HG02678 (cell line): ENCODE measurements around the gene CDC42SE1.

Source experiments
- ATAC-seq: cut with Tn5 transposase; IDR thresholded peaks from one replicate; pipeline ENCODE4 v1.9.1; 2021; ENCODE audit warnings: mild to moderate bottlenecking, moderate library complexity; ENCODE audit not compliant: unreplicated experiment

The CDC42SE1 gene

DNA sequence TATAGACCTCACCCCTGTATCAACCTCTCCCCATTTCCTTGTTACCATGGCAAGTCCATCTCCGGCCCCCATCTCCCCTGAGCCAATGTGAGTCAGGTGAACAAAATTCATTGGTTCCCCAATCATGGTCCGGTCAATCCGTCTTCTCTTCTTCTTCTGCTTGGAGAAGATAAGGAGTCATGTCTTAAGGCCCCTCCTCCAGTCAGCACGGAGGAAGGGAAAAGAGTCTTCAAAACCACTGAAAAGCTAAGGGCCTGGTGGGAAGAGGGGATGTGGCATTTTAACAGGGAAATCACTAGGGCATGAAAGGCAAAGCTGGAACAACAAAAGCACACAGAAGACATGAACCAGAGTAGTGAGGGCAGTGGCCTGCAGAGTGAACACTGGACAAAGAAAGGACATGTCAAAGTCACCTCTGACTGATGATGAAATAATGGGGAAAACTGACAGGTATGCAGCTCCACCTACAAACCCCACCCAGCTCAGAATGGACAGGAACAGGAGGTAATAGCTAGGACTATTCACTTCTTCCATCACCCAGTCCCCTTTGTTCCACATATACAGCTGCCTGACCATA is 4.4 kb downstream of the CDC42SE1 start:
- ATAC-seq, result no peak

GRCh38 chr1:151051356-151052009 is 7.9 kb downstream of the CDC42SE1 start:
- ATAC-seq, result no peak

- no peak for ATAC-seq
Measured at GRCh38 chr1:151050051-151050688, 9.3 kb downstream of the CDC42SE1 start.

GRCh38 chr1:151049458-151049857 is 10.0 kb downstream of the CDC42SE1 start:
- ATAC-seq, result no peak

DNA sequence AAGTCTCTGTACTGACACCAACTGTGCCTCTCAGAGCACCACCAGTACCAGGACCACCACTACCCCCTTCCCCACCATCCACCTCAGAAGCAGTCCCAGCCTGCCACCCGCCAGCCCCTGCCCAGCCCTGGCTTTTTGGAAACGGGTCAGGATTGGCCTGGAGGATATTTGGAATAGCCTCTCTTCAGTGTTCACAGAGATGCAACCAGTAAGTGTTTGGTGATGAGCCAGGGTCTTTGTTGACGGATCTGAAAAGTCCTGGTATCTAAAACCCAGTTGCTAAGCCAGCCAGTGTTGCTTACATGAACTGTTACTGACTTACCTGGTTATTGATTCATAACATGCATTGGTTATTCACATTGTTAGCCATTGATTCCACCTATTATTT is 10.8 kb downstream of the CDC42SE1 start:
- ATAC-seq, result no peak

DNA sequence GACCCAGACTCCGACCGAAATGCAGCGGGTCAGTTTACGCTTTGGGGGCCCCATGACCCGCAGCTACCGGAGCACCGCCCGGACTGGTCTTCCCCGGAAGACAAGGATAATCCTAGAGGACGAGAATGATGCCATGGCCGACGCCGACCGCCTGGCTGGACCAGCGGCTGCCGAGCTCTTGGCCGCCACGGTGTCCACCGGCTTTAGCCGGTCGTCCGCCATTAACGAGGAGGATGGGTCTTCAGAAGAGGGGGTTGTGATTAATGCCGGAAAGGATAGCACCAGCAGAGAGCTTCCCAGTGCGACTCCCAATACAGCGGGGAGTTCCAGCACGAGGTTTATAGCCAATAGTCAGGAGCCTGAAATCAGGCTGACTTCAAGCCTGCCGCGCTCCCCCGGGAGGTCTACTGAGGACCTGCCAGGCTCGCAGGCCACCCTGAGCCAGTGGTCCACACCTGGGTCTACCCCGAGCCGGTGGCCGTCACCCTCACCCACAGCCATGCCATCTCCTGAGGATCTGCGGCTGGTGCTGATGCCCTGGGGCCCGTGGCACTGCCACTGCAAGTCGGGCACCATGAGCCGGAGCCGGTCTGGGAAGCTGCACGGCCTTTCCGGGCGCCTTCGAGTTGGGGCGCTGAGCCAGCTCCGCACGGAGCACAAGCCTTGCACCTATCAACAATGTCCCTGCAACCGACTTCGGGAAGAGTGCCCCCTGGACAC is 11.3 kb downstream of the CDC42SE1 start:
- ATAC-seq, result peak; percentile 61

GRCh38 chr1:151047591-151047924 is 11.9 kb downstream of the CDC42SE1 start, which contains the start of gene C1orf56:
TSS of gene C1orf56 (plus strand) at chr1:151047751. CDS start at chr1:151047848, 97 bp downstream.
- peak; percentile 70 for ATAC-seq

GRCh38 chr1:151043163-151043562 is 16.3 kb downstream of the CDC42SE1 start:
- no peak for ATAC-seq

DNA sequence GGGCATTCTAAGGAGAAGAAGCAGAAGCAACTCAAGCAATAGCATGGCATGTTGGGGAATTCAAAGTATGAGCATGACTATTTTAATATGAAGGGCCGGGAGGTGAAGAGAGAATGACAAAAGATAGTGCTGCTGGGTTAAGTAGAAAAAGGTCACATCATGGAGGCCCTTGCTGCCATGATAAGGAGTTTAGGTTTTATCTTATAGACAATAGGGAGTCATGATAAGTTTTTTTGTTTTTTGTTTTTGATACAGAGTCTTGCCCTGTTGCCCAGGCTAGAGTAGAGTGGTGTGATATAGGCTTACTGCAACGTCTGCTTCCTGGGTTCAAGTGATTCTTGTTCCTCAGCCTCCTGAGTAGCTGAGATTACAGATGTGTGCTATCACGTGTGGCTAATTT is 19.9 kb downstream of the CDC42SE1 start:
- ATAC-seq, result no peak

- no peak for ATAC-seq
Measured at GRCh38 chr1:151037032-151037431, 22.4 kb downstream of the CDC42SE1 start.

DNA sequence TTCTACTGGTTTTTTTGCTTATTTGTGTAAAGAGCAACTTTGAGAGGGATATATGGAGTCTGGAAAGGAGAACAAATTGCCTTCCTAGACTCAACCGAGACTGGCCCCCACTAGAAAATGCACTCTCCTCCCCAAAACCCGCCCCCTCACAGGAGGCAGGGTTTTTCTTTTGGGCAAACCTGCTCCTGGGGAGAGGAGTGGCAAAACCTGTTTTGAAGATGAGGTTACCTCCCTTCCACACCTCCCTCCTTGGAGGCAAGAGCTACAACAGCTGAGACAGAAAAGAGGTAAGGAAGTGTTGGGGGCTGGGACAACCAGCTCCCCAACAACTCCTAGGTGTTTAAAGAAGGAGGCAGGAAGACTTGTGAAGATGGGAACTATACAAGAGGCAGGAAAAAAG is 23.1 kb downstream of the CDC42SE1 start, which contains the start of gene BNIPL:
Gene BNIPL, plus strand, starts transcription at position 231 of the 400 bp plus-strand sequence. Its CDS starts 140 bp downstream, at position 371.
- no peak for ATAC-seq

GRCh38 chr1:151035167-151035566 is 24.3 kb downstream of the CDC42SE1 start:
- ATAC-seq, result no peak

- no peak for ATAC-seq
Measured at GRCh38 chr1:151032164-151032563, 27.3 kb downstream of the CDC42SE1 start.

DNA sequence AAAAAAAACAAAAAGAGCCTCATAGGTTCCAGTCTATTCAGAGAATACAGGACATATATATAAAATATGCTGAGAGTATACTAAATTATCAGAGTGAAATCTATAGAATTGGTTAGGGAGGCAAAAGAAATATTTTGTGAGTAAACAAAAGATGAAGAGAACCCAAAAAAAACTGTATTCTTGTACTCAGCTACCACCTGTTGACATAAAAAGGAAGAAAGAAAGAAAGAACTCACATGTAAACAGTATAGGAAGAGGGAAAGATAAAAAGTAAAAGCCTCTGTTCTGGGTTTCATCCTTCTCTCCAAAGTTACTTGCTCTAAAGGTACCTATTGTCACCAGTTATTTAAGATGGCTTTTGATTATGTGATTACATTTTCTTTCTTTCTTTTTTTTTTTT is 33.0 kb downstream of the CDC42SE1 start:
- ATAC-seq, result no peak

DNA sequence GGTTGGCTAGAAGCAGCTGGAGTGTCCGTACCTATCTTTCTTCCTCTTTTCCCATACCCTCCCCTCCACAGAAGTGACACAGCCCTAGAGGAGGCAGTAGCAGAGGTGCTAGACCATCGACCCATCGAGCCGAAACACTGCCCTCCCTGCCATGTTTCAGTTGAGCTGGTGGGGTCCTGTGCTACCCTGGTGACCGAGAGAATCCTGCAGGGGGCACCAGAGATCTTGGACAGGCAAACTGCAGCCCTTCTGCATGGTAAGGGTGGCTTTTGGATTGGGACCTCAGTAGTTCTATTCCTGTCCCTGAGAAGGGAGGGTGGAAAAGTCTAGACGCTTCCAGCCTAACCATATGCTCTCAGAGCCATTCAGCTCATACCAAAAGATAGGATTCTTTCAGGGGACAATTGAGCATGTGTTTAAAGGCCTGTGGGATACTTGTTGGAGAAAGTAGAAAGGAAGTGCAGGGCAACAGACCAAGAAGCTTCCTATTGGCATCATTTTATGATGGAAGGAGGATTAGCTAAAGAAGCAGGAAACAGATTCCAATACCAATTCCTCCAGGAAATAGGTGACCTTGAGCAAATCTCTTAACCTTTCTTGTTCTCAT is 34.8 kb downstream of the CDC42SE1 start:
- ATAC-seq, result no peak

DNA sequence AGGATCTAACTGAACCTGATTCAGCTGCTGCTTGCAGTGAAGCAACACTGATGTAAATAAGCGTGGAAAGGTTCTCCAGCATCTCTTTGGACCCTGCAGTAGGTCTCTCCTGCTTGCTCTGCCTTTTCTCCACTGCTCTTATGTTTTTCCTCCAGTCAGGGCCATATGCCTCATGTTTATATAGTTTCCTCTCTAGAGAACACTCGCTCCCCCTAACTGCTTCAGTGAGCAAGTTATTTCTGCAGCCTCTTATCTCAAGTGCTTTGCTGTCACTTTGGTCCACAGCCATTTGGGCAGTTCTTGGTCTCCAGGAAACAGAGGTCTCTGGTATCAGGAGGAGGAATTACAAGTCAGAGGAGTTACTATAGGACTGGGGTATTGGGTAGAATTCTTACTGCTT is 45.9 kb downstream of the CDC42SE1 start:
- no peak for ATAC-seq

- ATAC-seq, result no peak
Measured at GRCh38 chr1:151012684-151013471, 46.5 kb downstream of the CDC42SE1 start.

- no peak for ATAC-seq
Measured at GRCh38 chr1:151011154-151011850, 48.1 kb downstream of the CDC42SE1 start.

DNA sequence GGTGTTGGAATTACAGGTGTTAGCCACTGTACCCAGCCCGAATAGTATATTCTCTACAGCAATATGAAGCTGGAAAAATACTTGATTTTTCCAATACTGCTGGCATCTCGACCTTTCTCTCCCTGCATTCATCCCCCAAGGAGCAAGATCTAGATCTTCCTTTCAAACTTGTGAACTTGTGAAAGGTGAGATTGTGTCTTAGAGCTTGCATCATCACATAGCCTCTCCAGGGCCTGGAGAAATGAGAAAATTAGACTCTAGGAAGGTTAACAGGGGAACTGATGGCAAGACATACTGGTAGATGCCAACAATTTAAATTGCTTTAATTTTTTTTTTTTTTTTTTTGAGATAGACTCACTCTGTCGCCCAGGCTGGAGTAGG is 49.1 kb downstream of the CDC42SE1 start:
- no peak for ATAC-seq
